Epidermal melanocyte (primary cell): ENCODE measurements around the gene LMBR1L.

ENCODE experiments used
- DNase-seq: peaks from one replicate; pipeline ENCODE4 v3.0.0; 2011; ENCODE audit warnings: low spot score; ENCODE audit not compliant: insufficient read length

Gene LMBR1L

GRCh38 chr12:49121047-49121696 lies 10.5 kb upstream of the LMBR1L start:
- DNase-seq, result peak; percentile 61

- no peak for DNase-seq
These were observed 559 bp upstream of the LMBR1L start for GRCh38 chr12:49111206-49111605.

GRCh38 chr12:49109641-49110463 lies 795 bp downstream of the LMBR1L start:
- DNase-seq, result no peak

DNA sequence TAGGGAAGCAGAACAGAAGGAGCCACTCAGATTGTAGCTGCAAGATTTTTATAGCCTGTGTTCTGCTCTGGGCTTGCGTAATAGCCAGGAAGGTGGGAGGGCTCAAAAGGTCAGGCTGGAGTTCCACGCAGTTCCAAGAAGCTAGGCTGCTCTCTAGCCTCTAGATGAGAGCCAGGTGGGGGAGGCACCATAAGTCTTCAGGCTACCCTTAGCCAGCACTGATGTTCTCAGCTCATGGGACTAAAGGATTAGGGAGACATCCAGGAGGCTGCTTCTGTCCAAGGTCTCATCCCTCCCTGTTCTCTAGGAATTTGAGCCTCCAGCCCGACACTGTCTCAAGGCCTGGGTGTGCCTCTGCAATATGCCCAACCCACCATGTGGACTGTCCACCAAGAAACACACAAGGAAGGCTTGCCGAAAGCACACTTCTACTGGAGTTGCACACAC lies 1.7 kb downstream of the LMBR1L start:
- DNase-seq, result no peak

DNA sequence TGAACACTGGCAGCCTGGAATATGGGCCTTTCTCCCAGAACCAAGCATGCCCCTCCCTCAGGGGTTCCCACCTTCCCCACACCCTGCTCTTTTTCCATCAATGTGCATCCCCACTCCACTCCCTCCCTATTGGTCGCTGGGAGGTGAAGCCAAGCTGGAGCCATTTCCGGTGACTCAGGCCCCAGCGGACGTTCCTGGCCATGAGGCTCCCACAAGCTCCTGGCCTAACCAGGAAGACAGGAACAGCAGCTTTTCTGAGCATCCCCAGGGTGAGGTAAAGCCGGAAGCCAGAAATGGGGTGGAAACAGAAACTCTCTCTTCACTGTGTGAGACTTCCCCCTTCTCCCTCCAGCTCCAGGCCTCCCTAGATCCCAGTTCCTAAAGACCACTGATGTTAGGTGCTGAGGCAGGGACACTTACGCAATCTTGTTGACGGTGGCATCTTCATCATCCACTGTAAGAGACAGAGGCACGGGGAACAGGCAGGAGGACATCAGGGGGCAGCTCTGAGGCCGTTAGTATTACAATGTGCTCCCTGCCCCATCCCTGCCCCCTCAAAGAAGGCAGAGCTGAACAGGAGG lies 5.1 kb downstream of the LMBR1L start:
- DNase-seq, result no peak

GRCh38 chr12:49104822-49105221 lies 5.8 kb downstream of the LMBR1L start:
- no peak for DNase-seq

DNA sequence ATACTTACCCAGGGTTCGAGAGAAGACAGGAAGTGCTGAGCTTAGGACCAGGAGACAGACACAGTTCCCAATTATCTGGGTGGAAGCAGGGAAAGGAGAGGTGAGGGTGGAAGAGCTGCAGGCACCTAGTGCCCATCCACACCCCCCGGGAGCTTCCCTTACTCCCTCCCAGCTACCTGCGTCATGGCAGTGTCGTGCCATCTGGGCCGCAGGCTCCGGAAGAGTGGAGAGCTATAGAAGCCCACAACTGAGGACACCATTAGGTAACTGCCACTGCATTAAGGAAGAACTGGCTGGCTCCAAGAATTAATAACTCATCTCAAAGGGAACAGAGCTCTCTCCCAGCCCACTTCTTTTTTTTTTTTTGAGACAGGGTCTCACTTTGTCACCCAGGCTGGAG lies 10.3 kb downstream of the LMBR1L start:
- DNase-seq, result no peak

GRCh38 chr12:49098703-49099102 lies 11.9 kb downstream of the LMBR1L start:
- DNase-seq, result no peak

GRCh38 chr12:49098035-49098451 lies 12.6 kb downstream of the LMBR1L start:
- peak; percentile 55 for DNase-seq

DNA sequence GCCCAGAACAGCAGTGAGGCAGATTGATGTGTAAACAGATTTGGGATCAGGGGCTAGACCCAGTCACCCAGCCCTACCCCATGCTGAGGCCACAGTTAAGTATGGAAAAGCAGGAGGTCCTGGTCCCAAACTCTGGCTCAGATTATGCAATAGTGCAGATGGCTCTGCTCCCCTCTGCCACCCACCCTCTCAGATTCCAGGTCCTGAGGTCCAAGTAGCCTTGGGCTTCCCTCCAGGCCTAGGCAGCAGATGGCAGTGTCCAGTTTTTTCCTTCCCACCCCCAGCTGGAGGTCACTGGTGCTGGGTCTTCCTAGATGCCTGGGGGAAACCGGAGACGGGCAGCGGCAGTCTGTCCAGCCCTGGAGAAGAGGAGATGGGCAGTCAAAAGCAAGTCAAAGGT lies 13.3 kb downstream of the LMBR1L start:
- no peak for DNase-seq

DNA sequence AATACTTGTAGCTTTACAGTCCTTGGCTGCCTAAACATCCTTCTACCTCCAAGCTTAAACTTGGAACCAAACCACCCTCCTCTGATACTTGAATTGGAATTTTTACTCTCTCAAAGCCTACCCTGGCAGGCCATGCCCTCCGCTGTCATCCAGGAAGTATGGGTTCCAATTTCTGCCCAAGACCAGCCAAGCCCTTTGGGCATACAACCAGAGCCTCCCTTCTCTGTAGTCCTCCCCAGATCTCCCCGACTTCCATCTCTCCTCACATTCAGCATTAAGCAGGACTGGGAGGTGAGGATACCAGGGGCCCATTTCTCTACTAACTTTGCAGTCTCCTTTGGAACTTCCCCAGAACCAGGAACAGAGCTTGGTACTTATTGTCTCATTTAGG lies 15.7 kb downstream of the LMBR1L start:
- no peak for DNase-seq

DNA sequence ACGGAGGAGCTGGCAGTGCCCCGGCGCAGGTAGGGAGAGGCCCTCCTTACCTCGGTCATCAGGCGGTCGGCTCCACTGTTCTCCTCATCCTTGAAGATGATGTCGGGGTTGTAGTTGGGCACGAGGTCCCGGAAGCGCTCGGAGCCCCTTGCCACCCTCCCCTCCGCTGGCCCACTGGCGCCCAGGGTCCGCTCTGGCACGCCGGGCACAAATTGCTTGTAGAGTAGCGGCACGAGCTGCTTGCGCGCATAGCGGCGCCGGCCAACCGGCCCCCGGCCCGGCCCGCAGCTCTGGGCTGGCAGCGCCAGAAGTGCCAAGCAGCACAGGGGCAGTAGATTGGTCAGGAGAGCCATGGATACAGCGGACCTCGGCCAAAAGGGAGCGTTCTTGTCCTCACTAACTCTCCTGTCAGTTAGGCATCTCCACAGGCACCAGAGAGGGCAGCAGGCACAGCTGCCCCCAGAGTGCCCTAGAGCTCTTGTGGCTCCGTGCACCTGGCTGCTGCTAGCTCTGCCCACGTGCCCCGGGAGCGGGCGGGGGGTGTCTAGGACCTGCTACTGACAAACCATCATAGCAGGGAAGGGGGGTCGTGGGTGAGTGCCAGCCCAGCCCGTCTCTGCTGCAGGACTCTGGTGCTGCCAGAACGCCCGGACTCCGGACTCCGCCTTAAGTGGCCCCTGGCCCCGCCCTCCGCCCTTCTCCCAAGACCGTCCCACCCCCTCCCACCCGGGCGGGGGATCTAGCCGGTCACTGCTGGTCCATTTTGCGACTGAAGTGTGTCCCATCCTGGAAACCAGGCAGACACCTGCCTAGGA lies 16.3 kb downstream of the LMBR1L start, which contains the start of gene DHH:
Gene DHH, minus strand, starts transcription at position 642 of the 815 bp plus-strand sequence. Its CDS starts 289 bp downstream, at position 353.
- no peak for DNase-seq

GRCh38 chr12:49093792-49094159 lies 16.9 kb downstream of the LMBR1L start:
- no peak for DNase-seq

DNA sequence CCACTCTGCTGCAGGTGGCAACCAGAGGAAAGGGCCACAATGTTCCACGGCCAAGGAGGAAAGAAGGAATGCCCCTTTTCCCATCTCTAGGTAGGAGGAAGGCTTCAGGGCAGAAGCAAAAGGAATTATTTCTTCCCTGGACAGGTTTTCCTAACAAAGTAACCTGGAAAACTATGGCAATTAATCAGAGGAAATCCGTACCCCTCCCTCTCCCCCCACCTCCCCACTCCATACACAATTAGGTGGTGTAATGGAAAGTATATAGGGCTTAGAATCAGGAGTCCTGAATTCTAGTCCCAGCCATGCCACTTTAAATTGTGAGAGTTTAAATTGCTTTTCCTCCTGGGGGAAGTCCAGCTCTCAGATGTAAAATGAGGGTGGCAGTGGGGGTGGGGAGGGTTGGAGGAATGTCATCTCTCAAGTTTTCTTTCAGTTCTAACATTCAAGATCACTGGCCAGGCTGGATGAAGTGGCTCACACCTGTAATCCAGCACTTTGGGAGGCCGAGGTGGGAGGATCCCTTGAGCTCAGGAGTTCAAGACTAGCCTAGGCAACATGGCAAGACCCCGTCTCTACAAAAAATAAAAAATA lies 17.7 kb downstream of the LMBR1L start:
- no peak for DNase-seq

DNA sequence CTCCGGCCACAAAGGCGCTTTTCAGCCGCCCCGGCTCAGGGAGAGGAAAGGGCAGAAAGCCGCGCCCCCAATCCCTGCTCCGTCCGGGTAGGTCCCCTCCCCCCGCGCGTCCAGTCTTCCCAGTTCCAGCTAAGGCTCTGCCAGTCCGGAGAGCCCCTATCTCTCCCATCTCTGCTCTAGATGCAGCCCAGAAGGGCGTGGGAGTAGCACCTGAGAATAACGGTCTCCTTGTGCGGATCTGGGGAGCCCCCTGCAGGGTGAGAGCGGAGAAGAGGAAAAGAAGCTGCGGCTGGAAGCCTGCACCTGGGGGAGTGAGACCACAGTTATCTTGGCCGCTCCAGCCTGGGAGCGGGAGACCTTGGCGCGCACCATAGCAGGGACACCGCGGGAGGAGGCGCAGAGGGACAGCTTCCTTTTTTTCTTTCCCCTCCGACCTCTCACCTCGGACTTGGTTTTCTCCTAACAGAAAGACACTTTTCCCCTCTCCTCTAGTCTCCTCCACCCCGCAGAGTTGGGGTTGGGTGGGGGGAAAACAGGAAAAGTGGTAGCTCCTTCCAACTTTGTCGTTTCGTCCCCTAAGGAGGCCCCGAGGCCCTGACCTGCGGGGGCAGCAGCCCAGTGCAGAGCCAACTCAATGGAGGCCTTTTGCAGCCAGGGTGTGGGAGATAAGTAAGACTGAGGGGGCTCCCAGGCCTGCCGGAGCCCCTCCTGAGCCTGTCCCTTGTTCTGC lies 18.4 kb downstream of the LMBR1L start:
- peak; percentile 70 for DNase-seq

DNA sequence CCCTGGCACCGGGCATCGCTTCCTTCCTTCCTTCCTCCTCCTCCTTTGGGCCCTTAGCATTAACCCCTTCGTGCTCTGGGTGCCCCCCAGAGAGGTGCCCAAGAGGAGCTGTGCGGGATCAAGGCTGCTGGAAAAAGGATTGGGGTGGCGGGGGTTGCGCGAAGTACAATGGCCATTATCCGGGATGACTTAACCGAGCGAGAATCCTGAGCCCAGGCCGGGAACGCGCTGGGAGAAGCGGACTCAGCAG lies 18.9 kb downstream of the LMBR1L start:
- no peak for DNase-seq

DNA sequence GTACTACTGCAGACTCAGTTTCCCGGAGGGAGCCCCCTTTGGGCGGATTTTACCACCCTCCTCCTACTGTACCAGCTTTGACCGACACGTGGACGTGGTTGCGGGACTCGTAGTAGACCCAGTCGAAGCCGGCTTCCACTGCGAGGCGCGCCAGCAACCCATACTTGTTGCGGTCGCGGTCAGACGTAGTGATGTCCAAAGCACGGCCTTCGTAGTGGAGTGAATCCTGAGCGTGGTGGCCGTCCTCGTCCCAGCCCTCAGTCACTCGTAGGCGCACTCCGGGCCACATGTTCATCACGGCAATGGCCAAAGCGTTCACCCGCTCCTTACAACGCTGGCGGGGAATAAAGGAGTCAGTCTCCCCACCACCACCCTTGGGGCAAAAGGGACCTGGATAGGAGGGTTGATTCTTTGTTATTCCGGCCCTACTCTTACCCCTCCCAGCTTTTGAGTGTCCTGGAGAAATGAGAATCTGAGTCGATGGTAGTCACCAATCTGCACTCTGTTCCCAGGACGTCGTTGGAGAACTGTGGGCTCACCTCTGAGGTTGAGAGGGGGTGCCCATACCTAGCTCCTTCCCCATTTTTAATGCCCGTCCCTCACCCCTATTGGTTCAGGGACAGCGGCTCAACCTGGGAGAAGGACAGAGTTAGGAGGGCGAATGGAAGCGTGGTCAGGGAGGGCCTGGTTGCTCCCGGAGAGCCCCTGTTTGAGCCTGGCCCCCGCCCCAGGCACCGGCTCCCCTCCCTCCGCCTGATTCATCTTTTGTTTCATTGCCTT lies 19.4 kb downstream of the LMBR1L start:
- DNase-seq, result no peak

- DNase-seq, result no peak
These were observed 20.6 kb downstream of the LMBR1L start for GRCh38 chr12:49089821-49090773.

DNA sequence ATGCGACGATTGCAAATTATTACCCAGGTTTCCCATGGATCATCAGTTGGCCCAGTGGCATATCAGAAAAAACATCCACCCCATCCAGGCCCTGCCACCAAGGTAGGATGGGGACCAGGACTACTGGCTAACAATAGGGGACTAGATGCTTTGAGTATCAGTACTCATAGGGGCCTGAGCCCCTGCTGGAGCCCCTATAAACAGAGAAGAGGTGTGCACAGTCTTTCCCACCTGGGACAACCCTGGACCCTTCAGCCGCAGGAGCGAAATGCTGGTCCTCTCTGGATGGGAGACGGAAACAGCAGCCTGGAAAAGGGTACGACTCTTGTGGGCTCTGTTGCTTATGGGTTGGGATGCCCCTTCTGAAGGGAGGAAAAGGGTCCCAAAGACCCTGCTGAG lies 21.7 kb downstream of the LMBR1L start:
- no peak for DNase-seq
